Endothelial cell of umbilical vein (primary cell): ENCODE results near the gene B9D1. TPM values are rescaled to one million over a fixed set of nuclear protein-coding genes. Genes with fewer than 3 reads are reported as not detected.

Source experiments
- BruUV-seq: library from RNA; stranded (reverse); fragments of 400-500 nt; replicated peaks from 2 replicates; lab custom pipeline; 2021; lab: Mats Ljungman, UMichigan
- CTCF ChIA-PET: fragments of 300-600, 350-600 bp; sonication (Branson Sonifier 250); formaldehyde crosslinking; loops from one replicate; lab custom pipeline; 2021; ENCODE audit warnings: antibody characterized with exemption, inconsistent platforms; lab: Charles Lee
- POLR2A ChIA-PET: fragments of 300-600, 350-600 bp; sonication (Branson Sonifier 250); formaldehyde crosslinking; loops from one replicate; lab custom pipeline; 2021; ENCODE audit warnings: antibody characterized with exemption, inconsistent platforms; lab: Charles Lee
- DNase-seq: peaks from one replicate; pipeline ENCODE4 v3.0.0-alpha.2; 2011; ENCODE audit warnings: low read depth, low spot score
- FAIRE-seq: peaks from 2 replicates; lab custom pipeline; 2011; peaks lifted over from hg19 to GRCh38; lab: Jason Lieb, UNC
- H2AFZ ChIP-seq: 2 replicates; pipeline ENCODE4 v1.6.0; 2012; ENCODE audit warnings: low read depth, low read length, control low read depth, inconsistent platforms
- H3K27ac ChIP-seq: 2 replicates; pipeline ENCODE4 v1.5.1; 2011; ENCODE audit warnings: low read depth, mild to moderate bottlenecking, control low read depth, low read length, moderate library complexity; ENCODE audit not compliant: insufficient read depth
- H3K27me3 ChIP-seq, 2 experiments: 2 replicates each; pipeline versions ENCODE4 v1.6.0 to v1.6.1; 2011; ENCODE audit warnings: low read length in 2 of 2, mixed read lengths in 1 of 2; ENCODE audit not compliant: control insufficient read depth in 2 of 2, insufficient read depth in 2 of 2
- H3K36me3 ChIP-seq, 2 experiments: 2 replicates in 1 of 2; 3 replicates in 1 of 2; pipeline ENCODE4 v1.5.1; 2011; ENCODE audit warnings: low read length in 2 of 2, mild to moderate bottlenecking in 1 of 2, moderate library complexity in 1 of 2; ENCODE audit not compliant: control insufficient read depth in 2 of 2, insufficient read depth in 2 of 2; ENCODE audit errors: extremely low read depth in 1 of 2
- H3K4me1 ChIP-seq: 3 replicates; pipeline ENCODE4 v1.5.1; 2011; ENCODE audit warnings: mild to moderate bottlenecking, low read length; ENCODE audit not compliant: control insufficient read depth, insufficient read depth; ENCODE audit errors: extremely low read depth
- H3K4me2 ChIP-seq: 2 replicates; pipeline ENCODE4 v1.6.1; 2011; ENCODE audit warnings: low read length, control low read depth, mixed read lengths; ENCODE audit not compliant: insufficient read depth
- H3K4me3 ChIP-seq, 3 experiments: fragments of 200-600 bp in 1 of 3; sonication (generic), shearing (Covaris generic) in 1 of 3; replicated peaks in 1 of 3; 2 replicates each; pipeline ENCODE4 v1.5.1; 2011 to 2016; ENCODE audit warnings: control low read depth in 3 of 3, low read length in 3 of 3, mild to moderate bottlenecking in 2 of 3, inconsistent platforms in 1 of 3, low read depth in 1 of 3, moderate library complexity in 1 of 3; ENCODE audit not compliant: insufficient read depth in 1 of 3
- H3K79me2 ChIP-seq: 2 replicates; pipeline ENCODE4 v1.6.0; 2012; ENCODE audit warnings: low read length, inconsistent platforms; ENCODE audit not compliant: control insufficient read depth, insufficient read depth
- H3K9ac ChIP-seq: replicated peaks from 2 replicates; pipeline ENCODE3; 2011; ENCODE audit warnings: low read length, control low read depth; ENCODE audit not compliant: insufficient read depth; ENCODE audit errors: extremely low read depth
- H3K9me1 ChIP-seq: replicated peaks from 3 replicates; pipeline ENCODE4 v1.6.0; 2011; ENCODE audit warnings: mild to moderate bottlenecking, low read length; ENCODE audit not compliant: control insufficient read depth, insufficient read depth; ENCODE audit errors: extremely low read depth
- H3K9me3 ChIP-seq: replicated peaks from 2 replicates; pipeline ENCODE4 v1.5.1; 2012; ENCODE audit warnings: low read length, inconsistent platforms; ENCODE audit not compliant: control insufficient read depth, insufficient read depth
- H4K20me1 ChIP-seq: replicated peaks from 2 replicates; pipeline ENCODE3; 2011; ENCODE audit warnings: mild to moderate bottlenecking, low read length; ENCODE audit not compliant: control insufficient read depth, insufficient read depth; ENCODE audit errors: extremely low read depth
- EZH2 ChIP-seq: IDR thresholded peaks from 2 replicates; pipeline ENCODE4 v1.6.1; 2012; ENCODE audit warnings: borderline replicate concordance, low read depth, mild to moderate bottlenecking, moderate library complexity, low read length, inconsistent platforms; ENCODE audit not compliant: severe bottlenecking
- FOS ChIP-seq: IDR thresholded peaks from 2 replicates; pipeline ENCODE4 v1.6.1; 2011; ENCODE audit warnings: mild to moderate bottlenecking, low read length, moderate library complexity, borderline replicate concordance; ENCODE audit not compliant: insufficient read depth
- JUN ChIP-seq: IDR thresholded peaks from 2 replicates; pipeline ENCODE4 v1.6.1; 2011; ENCODE audit warnings: borderline replicate concordance, low read depth; ENCODE audit not compliant: insufficient read length, insufficient read depth
- MAX ChIP-seq: IDR thresholded peaks from 2 replicates; pipeline ENCODE4 v1.6.1; 2011; ENCODE audit not compliant: insufficient read depth, insufficient read length
- MYC ChIP-seq: IDR thresholded peaks from one replicate; pipeline ENCODE4 v1.6.1; 2011; ENCODE audit warnings: mild to moderate bottlenecking, low read depth, low read length
- POLR2A ChIP-seq: IDR thresholded peaks from 2 replicates; pipeline ENCODE4 v1.6.1; 2012; ENCODE audit warnings: low read depth, mild to moderate bottlenecking, control low read depth, low read length
- POLR2AphosphoS5 ChIP-seq: IDR thresholded peaks from 2 replicates; pipeline ENCODE4 v1.6.1; 2012; ENCODE audit warnings: low read depth, mild to moderate bottlenecking, control low read depth, low read length, moderate library complexity; ENCODE audit not compliant: insufficient read depth
- dilution Hi-C: fragments of 300-500 bp; cut with MboI; formaldehyde crosslinking; loops from one replicate; pipeline ENCODE4 v1.15.0; 2019; ENCODE audit warnings: low sequenced_read_pairs; ENCODE audit not compliant: extremely low pct_ligation_motif_present
- intact Hi-C: fragments of 100-400 bp; cut with micrococcal nuclease; formaldehyde crosslinking; loops from one replicate; pipeline ENCODE4 v1.10.0; 2022
- polyA plus RNA-seq, 4 experiments: library from polyadenylated mRNA; depleted of rRNA in 3 of 4; stranded (reverse) in 3 of 4; unstranded in 1 of 4; fragments of >200 nt; gene quantifications; 2 replicates each; pipeline versions ENCODE4 v1.2.1 to v1.2.3, GENCODE V29; 2011 to 2012; ENCODE audit warnings: missing spikeins in 1 of 4
- total RNA-seq: library from RNA; stranded (reverse); gene quantifications from 2 replicates; pipeline ENCODE4 v1.2.3, GENCODE V29; 2021
- TF ChIP-seq, protein P1 (sequence below), 2 donors: IDR thresholded peaks; 1 replicate in 1 of 2; 2 replicates in 1 of 2; pipeline ENCODE4 v1.5.1; 2011; ENCODE audit warnings: low read length in 2 of 2, mild to moderate bottlenecking in 2 of 2, moderate library complexity in 2 of 2, control low read depth in 1 of 2, inconsistent platforms in 1 of 2, low read depth in 1 of 2; ENCODE audit not compliant: insufficient read depth in 1 of 2; ENCODE audit errors: extremely low read depth in 1 of 2

B9D1 gene
- total and polyA plus RNA-seq, 2 donors (not counting 3 experiments of a cell fraction or from before 2014, with no cell fraction given) = 20.5 to 55.8 TPM

- Histone ChIP-seq H3K36me3 (peaks cover 0 to 3% of the 10 kb centered on the region in 2 experiments), H3K4me3 (no peak overlapping the region), H3K4me2 (no peak overlapping the region), H3K9me1 (no peaks in the 10 kb centered on the region), H3K9ac (no peak overlapping the region), H2AFZ (no peak overlapping the region), H3K79me2 (no peaks in the 10 kb centered on the region), H3K4me1 (peaks cover 8% of the 10 kb centered on the region), H4K20me1 (no peaks in the 10 kb centered on the region), H3K27me3 (no peaks in the 10 kb centered on the region), H3K27ac (no peak overlapping the region), H3K9me3 (no peaks in the 10 kb centered on the region)
- dilution Hi-C loops = no loop called here
- intact Hi-C loops = no loop called here
- BruUV-seq = no TSS peak
- DNase-seq = no peak
- ChIA-PET POLR2A (no interaction called here), CTCF (interaction anchor here (0.8 to 4.5 kb wide), 6 partner anchors 9 to 73 kb away, joined by 3 to 25 read pairs (median 8); no protein-coding TSS in a partner anchor)
- TF ChIP-seq POLR2A (no peak), EZH2 (no peak), POLR2AphosphoS5 (no peak), JUN (no peak), FOS (no peak), MYC (no peak), MAX (no peak)
- TF ChIP-seq, protein P1, sequence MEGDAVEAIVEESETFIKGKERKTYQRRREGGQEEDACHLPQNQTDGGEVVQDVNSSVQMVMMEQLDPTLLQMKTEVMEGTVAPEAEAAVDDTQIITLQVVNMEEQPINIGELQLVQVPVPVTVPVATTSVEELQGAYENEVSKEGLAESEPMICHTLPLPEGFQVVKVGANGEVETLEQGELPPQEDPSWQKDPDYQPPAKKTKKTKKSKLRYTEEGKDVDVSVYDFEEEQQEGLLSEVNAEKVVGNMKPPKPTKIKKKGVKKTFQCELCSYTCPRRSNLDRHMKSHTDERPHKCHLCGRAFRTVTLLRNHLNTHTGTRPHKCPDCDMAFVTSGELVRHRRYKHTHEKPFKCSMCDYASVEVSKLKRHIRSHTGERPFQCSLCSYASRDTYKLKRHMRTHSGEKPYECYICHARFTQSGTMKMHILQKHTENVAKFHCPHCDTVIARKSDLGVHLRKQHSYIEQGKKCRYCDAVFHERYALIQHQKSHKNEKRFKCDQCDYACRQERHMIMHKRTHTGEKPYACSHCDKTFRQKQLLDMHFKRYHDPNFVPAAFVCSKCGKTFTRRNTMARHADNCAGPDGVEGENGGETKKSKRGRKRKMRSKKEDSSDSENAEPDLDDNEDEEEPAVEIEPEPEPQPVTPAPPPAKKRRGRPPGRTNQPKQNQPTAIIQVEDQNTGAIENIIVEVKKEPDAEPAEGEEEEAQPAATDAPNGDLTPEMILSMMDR (IDR thresholded peaks at IDR 0.05; ENCODE audit: extremely low read depth in 1 of 2, insufficient read depth in 1 of 2, low read depth in 1 of 2, low read length in 2 of 2) = no peak
- FAIRE-seq = no peak
Observed at GRCh38 chr17:19322129-19322505, 40.4 kb downstream of the B9D1 start.
